GM21576 (cell line): ENCODE results near the gene HOXA2.

Experiments
- ATAC-seq: cut with Tn5 transposase; IDR thresholded peaks from one replicate; pipeline ENCODE4 v1.9.1; 2021; ENCODE audit warnings: mild to moderate bottlenecking, moderate library complexity; ENCODE audit not compliant: unreplicated experiment

HOXA2 gene

GRCh38 chr7:27126596-27127327 lies 24.3 kb upstream of the HOXA2 start:
- no peak for ATAC-seq

GRCh38 chr7:27125986-27126394 lies 23.5 kb upstream of the HOXA2 start:
- no peak for ATAC-seq

GRCh38 chr7:27124902-27125689 lies 22.6 kb upstream of the HOXA2 start:
- ATAC-seq, result no peak

- ATAC-seq, result no peak
Measured at GRCh38 chr7:27124096-27124901, 21.8 kb upstream of the HOXA2 start.

- ATAC-seq, result no peak
Measured at GRCh38 chr7:27123477-27124053, 21.1 kb upstream of the HOXA2 start.

- no peak for ATAC-seq
Measured at GRCh38 chr7:27123007-27123476, 20.6 kb upstream of the HOXA2 start.

- no peak for ATAC-seq
Measured at GRCh38 chr7:27122077-27122910, 19.8 kb upstream of the HOXA2 start.

GRCh38 chr7:27121684-27122076 lies 19.2 kb upstream of the HOXA2 start:
- ATAC-seq, result no peak

- no peak for ATAC-seq
Measured at GRCh38 chr7:27119412-27119911, 17.0 kb upstream of the HOXA2 start.

GRCh38 chr7:27118580-27118979 lies 16.1 kb upstream of the HOXA2 start:
- no peak for ATAC-seq

- ATAC-seq, result no peak
Measured at GRCh38 chr7:27117887-27118491, 15.5 kb upstream of the HOXA2 start.

GRCh38 chr7:27116962-27117886 lies 14.7 kb upstream of the HOXA2 start:
- no peak for ATAC-seq

GRCh38 chr7:27116031-27116961 lies 13.8 kb upstream of the HOXA2 start:
- ATAC-seq, result no peak

- ATAC-seq, result no peak
Measured at GRCh38 chr7:27115221-27116026, 12.9 kb upstream of the HOXA2 start.

- no peak for ATAC-seq
Measured at GRCh38 chr7:27114881-27115220, 12.4 kb upstream of the HOXA2 start.

- ATAC-seq, result no peak
Measured at GRCh38 chr7:27113991-27114769, 11.7 kb upstream of the HOXA2 start.
